ENCODE measurements around the gene FBXO47.

The FBXO47 gene

GRCh38 chr17:38899421-38899820 is 67.8 kb downstream of the FBXO47 start:
- no peak for DNase-seq

GRCh38 chr17:38898812-38899348 is 68.3 kb downstream of the FBXO47 start:
- peak; percentile 70 for DNase-seq

DNA sequence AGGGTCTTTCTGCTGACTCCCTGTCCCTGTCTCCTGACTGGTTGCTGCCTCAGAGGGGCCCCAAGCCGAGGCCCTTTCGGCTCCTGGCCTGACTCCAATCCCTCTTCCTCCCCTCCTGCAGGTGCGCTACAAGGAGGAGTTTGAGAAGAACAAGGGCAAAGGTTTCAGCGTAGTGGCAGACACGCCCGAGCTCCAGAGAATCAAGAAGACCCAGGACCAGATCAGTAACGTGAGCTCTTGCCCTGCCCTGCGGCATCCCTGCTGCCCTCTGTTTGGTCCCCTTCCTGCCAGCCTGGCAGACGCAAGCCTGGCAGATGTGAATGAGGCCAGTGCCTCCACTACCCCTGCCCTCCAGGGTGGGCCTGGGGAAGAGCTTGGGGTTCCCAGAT is 68.9 kb downstream of the FBXO47 start:
- no peak for DNase-seq

GRCh38 chr17:38897671-38898290 is 69.4 kb downstream of the FBXO47 start:
- DNase-seq: no peak

GRCh38 chr17:38897176-38897575 is 70.0 kb downstream of the FBXO47 start:
- no peak for DNase-seq

DNA sequence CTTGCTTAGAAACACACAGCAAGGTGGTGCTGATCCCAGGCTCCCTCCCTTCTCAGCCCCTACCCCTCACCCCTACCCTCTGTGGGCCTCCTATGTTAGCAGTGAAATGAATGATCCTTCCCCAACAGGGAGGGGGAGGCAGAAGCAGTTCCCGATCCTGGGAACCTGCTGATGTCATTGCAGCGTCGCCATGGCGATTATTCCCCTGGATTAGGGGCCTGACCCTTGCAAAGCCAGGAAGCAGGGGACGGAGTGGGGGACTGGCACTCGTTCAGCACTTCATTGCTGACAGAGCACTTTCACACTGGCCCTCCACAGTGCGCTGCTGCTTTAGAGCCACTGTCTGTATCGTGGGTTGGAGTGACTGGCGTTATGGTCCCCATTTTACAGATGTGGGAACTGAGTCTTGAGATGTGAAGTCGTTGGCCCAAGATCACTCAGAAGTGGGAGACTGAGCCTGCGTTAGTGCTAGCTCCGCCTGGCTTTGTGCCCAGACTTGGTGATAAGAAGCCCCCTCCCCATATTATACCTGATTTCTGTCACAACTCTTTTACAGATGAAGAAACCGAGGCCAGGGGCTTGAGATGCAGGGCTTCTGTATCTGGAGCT is 70.8 kb downstream of the FBXO47 start:
- no peak for DNase-seq

- DNase-seq: no peak
Measured at GRCh38 chr17:38894276-38894675, 72.9 kb downstream of the FBXO47 start.

GRCh38 chr17:38893607-38894006 is 73.6 kb downstream of the FBXO47 start:
- DNase-seq: no peak

DNA sequence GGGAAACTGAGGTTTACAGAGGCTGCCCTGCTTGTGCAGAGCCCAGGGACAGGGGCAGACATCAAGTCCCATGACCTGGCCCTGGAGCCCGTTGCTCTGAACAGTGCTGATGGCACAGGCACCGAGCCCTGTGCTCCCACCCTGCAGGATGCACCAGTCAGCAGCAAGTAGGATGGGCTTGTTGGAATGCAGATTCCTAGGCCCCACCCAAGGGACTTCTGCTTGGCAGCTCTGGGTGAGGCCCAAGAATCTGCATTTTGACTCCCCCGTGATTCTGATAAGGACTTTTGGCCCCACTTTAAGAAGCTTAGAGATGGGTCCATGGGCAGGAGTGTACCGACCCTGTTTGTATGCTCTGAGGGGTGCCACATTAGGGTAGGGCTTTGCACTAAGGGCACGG is 74.1 kb downstream of the FBXO47 start:
- no peak for DNase-seq

DNA sequence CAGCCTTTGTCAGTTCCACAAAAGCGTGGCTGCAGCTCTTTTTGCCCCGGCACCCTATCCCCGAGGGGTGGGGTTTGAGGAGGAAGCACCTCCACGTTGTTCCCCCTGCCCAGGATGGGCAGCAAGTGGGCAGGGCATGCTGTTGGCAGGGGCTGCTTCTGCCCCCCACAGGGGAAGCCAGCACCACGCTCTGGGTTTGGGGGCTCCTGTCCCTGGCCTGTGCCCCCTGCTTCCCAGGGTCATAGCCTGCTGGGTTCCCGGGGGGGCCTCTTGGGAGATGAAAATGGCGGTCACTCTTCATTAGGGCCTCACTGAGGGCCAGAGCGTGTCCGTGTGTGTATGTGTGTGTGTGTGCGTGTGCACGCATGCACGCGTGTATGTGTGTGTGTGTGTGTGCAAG is 74.6 kb downstream of the FBXO47 start:
- no peak for DNase-seq

GRCh38 chr17:38892083-38892482 is 75.1 kb downstream of the FBXO47 start:
- DNase-seq: no peak

DNA sequence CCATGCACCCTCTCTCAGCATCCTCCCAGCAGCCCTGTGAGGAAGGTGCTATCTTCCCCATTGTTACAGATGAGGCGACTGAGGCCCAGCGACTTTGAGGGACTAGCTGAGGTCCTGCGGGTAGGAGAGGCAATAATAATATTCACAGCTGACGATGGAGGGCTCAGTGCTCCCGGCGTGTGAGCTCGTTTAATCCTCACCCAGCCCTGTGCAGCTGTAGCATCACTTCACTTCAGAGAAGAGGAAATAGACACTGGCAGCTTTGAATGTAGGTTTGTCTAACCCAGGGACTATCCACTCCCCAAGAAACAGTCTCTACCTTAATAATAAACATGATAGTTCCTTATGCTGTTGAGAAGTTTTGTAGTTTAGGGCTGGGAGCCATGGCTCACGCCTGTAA is 75.8 kb downstream of the FBXO47 start:
- no peak for DNase-seq

- DNase-seq: no peak
Measured at GRCh38 chr17:38890410-38890746, 76.8 kb downstream of the FBXO47 start.

GRCh38 chr17:38889745-38890409 is 77.3 kb downstream of the FBXO47 start:
- no peak for DNase-seq

DNA sequence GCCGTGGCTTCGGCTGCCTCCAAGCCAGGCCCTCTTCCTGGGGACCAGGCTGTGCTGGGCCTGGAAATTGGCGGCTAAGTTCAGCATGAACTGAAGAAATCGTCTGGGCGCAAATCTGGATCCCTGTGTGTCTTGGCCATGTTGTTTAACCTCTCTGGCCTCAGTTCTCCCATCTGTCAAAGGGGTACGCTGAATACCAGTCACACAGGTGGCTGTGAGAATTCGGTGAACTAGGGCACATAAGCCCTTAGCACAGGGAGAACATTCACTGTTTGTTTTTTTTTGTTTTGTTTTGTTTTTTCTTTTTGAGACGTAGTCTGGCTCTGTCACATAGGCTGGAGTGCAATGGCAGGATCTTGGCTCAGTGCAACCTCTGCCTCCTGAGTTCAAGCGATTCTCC is 78.4 kb downstream of the FBXO47 start:
- DNase-seq: no peak

GRCh38 chr17:38886643-38887010 is 80.6 kb downstream of the FBXO47 start:
- no peak for DNase-seq
